ENCODE data around the gene GLDC.
A peak's percentile ranks its signal among the peaks of the same experiment; 100 is the strongest.

The GLDC gene

DNA sequence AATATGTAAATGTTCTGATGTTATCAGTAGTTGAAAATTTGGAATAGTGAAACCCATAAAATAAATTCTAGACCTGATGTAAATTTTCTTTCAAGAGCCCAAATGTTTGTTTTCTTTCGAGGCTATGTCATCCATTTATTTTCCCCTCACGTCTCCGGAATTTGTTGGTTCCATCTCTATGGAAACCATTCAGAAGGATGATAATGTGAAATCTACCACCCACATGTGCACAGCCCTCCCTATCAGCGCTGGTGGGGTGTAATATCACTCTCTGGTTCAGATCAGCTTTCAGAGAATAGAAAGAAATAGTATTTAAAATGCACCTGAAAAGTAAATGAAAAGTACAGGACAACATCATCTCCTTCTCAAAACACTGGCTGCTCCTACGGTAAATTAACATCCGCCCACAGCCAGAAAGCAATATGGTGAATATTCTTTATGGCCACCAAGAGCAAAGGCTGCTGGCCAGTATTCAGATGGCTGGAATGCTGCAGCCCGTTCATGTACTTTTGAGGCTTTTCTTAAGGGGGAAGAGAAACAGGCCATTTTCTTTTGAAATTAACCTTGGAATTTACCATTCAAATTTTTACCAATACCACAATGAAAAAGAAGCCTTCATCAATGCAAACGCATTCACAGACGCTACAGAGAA is 28.5 kb downstream of the GLDC start:
- no peak for DNase-seq

DNA sequence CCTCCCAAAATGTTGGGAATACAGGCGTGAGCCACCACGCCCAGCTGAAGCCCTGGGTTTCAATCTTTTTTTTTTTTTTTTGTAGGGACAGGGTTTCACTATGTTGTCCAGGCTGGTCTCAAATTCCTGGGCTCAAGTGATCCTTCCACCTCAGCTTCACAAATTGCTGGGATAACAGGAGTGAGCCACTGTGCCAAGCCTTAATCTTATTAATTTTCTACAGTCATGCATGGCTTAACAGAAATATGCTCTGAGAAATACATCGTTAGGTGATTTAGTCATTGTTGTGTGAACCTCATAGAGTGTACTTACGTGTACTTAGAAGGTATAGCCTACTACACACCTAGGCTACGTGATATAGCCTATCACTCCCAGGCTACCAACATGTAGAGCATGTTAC is 31.0 kb downstream of the GLDC start:
- no peak for DNase-seq

DNA sequence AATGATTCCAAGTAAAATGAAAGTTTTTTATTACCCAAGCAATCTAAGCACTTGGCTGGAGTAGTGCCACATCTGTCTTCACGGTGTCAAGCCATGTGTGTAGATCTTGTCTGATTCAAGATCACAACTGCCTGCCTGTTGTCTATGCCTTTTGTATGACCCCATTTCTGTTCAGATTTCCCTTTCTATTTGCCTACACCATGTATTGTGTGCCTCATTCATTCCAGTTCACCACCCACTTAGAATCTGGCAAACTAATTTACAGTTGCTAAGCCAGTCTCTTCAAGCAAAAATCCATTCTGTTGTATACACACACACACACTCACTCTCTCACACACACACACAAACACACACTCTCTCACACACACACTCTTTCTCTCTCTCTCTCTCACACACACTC is 33.7 kb downstream of the GLDC start:
- DNase-seq = no peak

- DNase-seq = no peak
Observed at GRCh38 chr9:6610073-6610472, 35.5 kb downstream of the GLDC start.

DNA sequence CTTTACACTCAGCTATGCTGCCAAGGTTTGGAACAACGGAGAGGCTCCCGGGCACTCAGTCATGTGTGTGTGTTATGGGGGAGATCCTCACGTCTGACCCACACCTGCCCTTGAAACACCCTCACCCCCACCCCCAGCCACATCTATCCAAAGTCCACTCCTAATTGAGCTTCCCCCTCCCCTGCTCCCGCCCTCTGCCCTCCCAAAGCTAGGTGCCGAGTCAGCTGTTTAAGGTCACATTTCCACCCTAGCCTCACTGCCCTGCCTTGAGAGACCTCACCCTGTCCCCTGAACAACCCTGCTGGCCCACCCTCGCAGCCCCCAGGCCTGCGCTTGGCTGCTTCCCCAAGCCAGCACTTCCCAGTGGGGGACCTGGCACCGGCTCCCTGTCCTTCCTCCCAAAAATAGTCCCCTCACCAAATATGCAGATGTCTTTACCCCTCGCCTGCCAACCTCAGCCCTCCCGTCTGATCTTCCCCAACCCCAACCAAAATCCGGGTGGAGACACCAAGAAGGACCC is 36.0 kb downstream of the GLDC start:
- DNase-seq = no peak

DNA sequence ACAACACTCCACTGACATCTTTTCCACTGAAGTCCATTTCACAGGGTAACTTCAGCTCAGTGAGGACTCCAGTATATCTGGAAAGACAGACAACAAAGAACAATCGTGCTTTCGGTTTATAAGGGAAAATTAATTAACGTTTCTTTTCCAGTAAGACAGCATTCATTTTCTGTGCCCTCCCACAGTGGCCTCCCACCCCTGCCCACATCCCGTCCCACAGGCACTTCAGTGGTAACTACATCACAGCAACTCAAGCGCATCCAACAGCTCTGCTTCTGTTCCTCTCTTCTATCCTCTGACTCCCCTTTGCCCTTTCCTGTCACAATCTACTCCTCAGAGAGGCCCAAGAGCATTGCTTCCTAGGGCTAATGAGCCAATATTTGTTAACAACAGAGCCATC is 40.3 kb downstream of the GLDC start:
- no peak for DNase-seq

- DNase-seq = no peak
Observed at GRCh38 chr9:6600426-6600825, 45.1 kb downstream of the GLDC start.

DNA sequence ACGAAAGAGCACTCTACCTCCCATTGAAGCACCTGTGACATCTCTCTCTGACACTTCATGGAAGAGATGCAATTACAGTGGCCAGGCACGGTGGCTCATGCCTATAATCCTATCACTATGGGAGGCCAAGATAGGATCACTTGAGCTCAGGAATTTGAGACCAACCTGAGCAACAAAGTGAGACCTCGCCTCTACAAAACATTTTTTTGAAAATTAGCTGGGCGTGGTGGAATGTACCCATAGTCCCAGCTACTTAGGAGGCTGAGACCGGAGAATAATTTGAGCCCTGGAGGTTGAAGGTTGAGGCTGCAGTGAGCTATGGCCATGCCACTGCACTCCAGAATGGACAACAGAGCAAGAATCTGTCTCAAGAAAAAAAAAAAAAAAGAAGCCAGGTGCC is 45.5 kb downstream of the GLDC start:
- DNase-seq = no peak

DNA sequence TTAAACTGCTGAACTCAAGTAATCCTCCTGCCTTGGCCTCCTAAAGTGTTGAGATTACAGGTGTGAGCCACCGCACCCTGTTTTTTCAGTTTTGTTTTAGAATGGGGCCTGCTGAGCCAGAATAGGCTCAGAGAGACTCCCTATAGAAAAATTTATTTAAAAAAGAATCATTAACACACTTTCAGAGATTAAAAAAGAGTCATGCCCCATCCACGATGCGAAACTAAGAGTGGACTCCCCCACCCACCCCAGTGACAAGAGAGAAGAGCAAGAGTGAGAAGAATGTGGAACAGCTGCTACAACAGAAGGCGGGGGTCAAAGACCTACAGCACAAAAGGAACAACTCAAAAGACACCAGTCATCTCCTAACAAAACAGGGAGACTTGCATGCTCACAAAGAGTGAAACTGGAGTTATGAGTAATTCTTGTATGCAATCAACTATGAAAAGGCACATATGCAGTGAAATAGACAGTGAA is 47.2 kb downstream of the GLDC start:
- DNase-seq = no peak

DNA sequence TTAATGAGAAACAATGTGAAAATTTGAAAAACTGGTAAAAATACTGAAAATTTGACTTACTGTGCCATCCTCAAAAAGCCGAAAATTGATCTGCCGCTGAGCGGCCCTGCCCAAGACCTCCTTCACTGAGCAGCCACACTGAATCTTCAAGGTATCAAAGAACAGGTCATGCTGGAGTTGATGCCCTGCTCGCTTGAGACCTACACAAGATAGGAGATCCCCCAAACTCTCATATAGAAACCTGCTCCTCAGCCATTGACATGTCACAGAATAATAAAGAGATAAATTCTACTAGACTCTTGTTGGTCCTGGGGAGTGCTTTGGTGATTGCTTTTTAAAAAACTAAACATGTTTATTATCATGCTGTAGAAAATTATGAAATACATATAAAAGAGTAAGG is 52.7 kb downstream of the GLDC start:
- DNase-seq = no peak

- DNase-seq = no peak
Observed at GRCh38 chr9:6592231-6592630, 53.3 kb downstream of the GLDC start.

- no peak for DNase-seq
Observed at GRCh38 chr9:6590772-6591384, 54.7 kb downstream of the GLDC start.

GRCh38 chr9:6590334-6590733 is 55.2 kb downstream of the GLDC start:
- no peak for DNase-seq

- DNase-seq = peak; percentile 51
Observed at GRCh38 chr9:6584881-6585597, 60.5 kb downstream of the GLDC start.

GRCh38 chr9:6581253-6581652 is 64.3 kb downstream of the GLDC start:
- DNase-seq = no peak

- DNase-seq = no peak
Observed at GRCh38 chr9:6579613-6580012, 65.9 kb downstream of the GLDC start.

GRCh38 chr9:6576987-6577386 is 68.5 kb downstream of the GLDC start:
- no peak for DNase-seq

DNA sequence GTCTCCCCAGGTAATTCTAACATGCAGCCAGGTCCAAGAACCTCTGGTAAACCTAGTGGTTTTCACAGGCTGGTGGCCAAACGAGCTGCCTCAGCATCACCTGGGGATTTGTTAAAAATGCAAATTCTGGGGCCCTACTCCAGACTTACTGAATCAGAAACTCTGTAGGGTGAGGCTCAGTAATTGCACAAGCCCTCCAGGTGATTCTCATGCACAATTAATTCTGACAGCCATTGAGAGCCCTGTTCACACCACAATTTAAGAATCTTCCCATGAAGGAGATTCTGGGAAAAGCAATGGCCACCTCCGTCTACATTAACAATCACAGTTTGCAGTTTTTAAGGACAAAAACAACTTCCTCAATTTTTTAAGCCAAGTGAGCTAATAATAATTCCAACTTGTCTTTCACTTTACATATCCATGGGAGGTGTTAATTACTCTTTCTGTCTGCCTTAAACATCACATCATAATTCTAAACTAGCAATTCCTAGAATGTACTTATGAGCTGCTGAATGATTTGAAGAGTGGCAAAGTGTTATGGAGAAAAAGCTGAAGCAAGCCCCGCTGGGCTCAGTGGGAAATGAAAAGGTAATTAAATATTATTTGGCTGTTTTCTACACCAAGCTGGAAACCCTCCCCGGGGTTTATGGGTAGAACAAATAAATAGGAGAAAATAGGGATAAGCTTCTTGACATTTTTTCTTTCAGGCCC is 70.0 kb downstream of the GLDC start:
- no peak for DNase-seq

- DNase-seq = no peak
Observed at GRCh38 chr9:6567140-6567591, 78.4 kb downstream of the GLDC start.

DNA sequence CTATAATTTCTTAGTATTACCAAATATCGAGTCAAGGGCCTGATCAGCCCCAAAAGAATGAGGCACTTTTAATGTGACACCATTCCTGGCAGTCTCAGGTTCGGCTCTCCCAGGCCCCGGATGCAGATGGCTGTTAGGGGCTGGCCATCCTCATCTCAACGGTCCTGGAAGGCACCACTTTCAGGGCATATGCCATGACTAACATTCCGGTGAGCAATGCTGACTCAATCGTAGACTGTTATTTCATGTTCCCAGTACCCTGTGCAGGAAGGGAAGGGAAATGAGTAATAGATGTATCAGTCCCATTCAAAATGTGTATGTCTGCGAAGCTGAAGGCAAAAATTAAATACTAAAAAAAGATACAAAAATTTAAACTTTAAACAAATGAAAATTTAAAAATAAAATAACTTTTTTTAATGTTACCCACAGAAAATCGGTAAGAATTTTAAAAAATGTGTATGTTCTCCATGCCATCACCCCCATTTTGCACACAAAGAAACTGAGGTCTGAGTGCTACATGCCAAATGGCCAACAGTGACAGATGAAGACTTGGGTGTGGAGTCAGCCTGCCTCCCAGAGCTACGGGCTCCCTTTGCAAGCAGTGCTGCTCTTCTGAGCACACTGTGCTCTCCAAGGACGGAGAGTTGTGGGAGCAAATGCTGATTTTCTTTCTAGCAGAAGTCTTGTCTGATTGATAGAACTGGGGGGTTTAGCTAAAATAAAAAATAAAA is 79.0 kb downstream of the GLDC start:
- DNase-seq = no peak

DNA sequence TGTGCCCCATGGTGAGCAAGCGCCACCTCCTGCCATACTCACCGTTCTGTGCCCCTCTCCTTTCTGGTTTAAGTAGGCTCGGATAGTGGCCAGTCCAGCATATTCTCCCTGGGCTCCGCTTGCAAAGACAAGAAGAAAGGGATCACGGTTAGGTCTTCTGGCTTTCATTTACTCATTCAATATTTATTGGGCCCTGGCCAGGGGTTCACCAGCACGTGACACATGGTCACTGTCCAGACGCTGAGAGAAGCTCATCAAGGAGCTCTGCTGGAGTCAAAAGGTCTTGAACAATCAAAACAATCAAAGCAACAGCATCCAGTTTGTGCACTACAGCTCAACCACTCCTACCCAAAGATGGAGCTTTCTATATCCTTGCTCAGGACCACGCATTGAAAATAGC is 80.2 kb downstream of the GLDC start:
- no peak for DNase-seq

- no peak for DNase-seq
Observed at GRCh38 chr9:6564868-6565267, 80.7 kb downstream of the GLDC start.

- no peak for DNase-seq
Observed at GRCh38 chr9:6564360-6564759, 81.2 kb downstream of the GLDC start.

Data from NCI-H1092 treated with DMSO at 0.1 percent for 48 hours (cell line).